Measurements from ENCODE around the gene LRP6. TPM values are rescaled to one million over a fixed set of nuclear protein-coding genes. Genes with fewer than 3 reads are reported as not detected.

Gene LRP6
- total RNA-seq, 2 donors from 2014 or later, result 26.2 to 37.9 TPM

DNA sequence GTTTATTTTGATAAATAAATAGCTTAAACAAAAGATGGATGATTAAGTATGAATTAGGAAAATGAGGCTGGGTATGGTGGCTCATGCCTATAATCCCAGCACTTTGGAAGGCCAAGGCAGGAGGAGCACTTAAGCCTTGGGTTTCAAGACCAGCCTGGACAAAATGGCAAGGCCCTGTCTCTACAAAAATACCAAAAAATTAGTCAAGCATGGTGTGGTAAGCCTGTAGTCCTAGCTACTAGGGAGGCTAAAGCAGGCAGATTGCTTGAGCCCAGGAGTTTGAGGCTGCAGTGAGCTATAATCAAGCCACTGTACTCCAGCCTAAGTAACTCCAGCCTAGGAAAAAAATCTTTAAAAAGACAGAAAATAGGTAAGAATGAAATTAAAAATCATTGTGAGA is 100.1 kb downstream of the LRP6 start:
- no peak overlapping the region for H3K27ac ChIP-seq
- H3K36me3 ChIP-seq, result no peaks in the 10 kb centered on the region
- TF ChIP-seq CTCF (IDR thresholded peaks at IDR 0.05), result no peak
- no peaks in the 10 kb centered on the region for H3K27me3 ChIP-seq
- no peaks in the 10 kb centered on the region for H3K9me3 ChIP-seq
- intact Hi-C loops (cut with DNase I), result no loop called here
- H3K4me3 ChIP-seq, result no peak overlapping the region
- H3K4me1 ChIP-seq, result no peaks in the 10 kb centered on the region
- DNase-seq, result no peak
- no peak overlapping the region for H3K9ac ChIP-seq (ENCODE audit: low read depth in 2 of 2, low read length in 2 of 2)

DNA sequence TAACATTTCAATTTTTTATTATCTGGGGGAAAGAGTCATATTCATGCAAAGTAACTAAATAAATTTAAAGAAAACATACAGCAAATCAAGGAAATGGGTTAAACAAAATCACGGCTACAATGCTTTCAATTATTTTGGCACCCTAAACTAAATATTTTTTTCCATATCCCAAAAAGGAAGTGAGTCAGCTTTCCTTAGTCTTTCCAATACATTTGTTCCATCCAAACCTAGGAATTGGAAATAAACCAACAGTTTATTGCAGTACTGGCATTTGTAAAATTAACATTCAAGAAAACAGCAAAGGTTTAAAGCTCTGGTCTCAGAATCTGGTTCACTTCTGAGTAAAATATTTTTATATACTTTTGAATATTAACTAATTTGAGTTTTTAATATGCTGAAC is 106.9 kb downstream of the LRP6 start:
- Histone ChIP-seq H3K4me1 (no peaks in the 10 kb centered on the region), H3K9me3 (no peaks in the 10 kb centered on the region), H3K9ac (ENCODE audit: low read depth in 2 of 2, low read length in 2 of 2) (no peak overlapping the region), H3K27ac (no peak overlapping the region), H3K36me3 (no peaks in the 10 kb centered on the region), H3K4me3 (no peak overlapping the region), H3K27me3 (no peaks in the 10 kb centered on the region)
- TF ChIP-seq CTCF (IDR thresholded peaks at IDR 0.05), result no peak
- no peak for DNase-seq
- intact Hi-C loops (cut with DNase I), result no loop called here

DNA sequence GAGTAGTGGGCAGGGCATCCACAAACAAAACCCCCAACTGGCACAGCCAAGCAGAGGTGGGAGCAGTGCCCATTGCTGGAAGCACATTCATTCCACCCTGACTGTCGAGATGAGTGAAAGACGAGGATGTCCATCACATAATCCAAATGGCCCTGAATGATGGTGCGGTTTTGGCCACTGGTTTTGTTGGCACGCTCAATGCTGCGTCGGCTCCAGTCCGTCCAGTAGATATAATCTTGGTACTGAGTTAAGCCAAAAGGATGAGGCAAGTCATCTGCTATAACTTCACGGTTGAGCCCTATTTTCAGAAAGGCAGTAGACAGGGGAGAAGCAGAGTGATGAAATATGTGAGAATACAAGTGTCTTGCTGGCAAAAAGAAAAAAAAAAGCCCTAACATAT is 108.0 kb downstream of the LRP6 start:
- intact Hi-C loops (cut with DNase I), result no loop called here
- Histone ChIP-seq H3K4me3 (no peak overlapping the region), H3K9me3 (no peaks in the 10 kb centered on the region), H3K9ac (ENCODE audit: low read depth in 2 of 2, low read length in 2 of 2) (no peak overlapping the region), H3K4me1 (no peaks in the 10 kb centered on the region), H3K27ac (no peak overlapping the region), H3K27me3 (no peaks in the 10 kb centered on the region), H3K36me3 (no peaks in the 10 kb centered on the region)
- DNase-seq, result no peak
- no peak for TF ChIP-seq CTCF (IDR thresholded peaks at IDR 0.05)

DNA sequence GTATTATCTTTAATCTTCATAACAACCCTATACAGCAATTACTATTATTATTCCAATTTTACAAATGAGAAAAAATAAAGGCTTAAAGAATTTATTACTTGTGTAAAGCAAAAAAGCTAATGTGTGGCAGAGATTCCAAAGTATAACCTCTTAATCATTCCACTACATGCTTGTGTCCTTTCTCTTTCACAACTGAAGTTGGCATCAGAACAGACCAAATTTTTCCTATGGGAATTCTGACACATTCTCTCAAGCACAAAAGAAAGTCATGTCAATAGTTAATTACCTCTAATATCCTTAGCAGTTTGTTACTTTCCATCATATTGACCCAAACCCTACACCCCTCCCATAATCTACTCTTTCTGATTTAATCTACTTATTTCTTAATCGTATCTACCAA is 109.4 kb downstream of the LRP6 start:
- Histone ChIP-seq H3K27ac (no peak overlapping the region), H3K27me3 (no peaks in the 10 kb centered on the region), H3K36me3 (no peaks in the 10 kb centered on the region), H3K4me1 (no peaks in the 10 kb centered on the region), H3K4me3 (no peak overlapping the region), H3K9me3 (no peaks in the 10 kb centered on the region), H3K9ac (ENCODE audit: low read depth in 2 of 2, low read length in 2 of 2) (no peak overlapping the region)
- no peak for TF ChIP-seq CTCF (IDR thresholded peaks at IDR 0.05)
- intact Hi-C loops (cut with DNase I), result no loop called here
- no peak for DNase-seq

DNA sequence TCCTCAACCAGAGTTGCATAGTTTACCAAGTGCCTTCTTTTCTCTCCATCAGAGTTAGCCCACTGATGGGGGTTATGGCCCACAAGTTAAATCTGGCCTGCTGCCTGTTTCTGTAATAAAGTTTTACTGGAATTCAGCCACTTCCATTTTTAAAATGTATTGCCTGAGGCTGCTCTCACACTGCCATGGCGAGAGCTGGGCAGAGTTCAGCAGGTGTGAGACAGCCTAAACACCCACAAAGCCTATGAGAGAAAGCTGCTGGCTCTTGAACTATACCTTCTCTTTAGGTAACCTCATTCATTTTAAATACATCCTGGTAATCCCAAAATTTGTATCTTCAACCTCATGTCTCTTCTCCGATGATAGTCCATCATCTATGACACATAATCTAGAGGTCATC is 110.0 kb downstream of the LRP6 start:
- TF ChIP-seq CTCF (IDR thresholded peaks at IDR 0.05), result no peak
- H3K4me1 ChIP-seq, result no peaks in the 10 kb centered on the region
- H3K27me3 ChIP-seq, result no peaks in the 10 kb centered on the region
- H3K36me3 ChIP-seq, result no peaks in the 10 kb centered on the region
- H3K4me3 ChIP-seq, result no peak overlapping the region
- H3K9ac ChIP-seq (ENCODE audit: low read depth in 2 of 2, low read length in 2 of 2), result no peak overlapping the region
- no peak for DNase-seq
- H3K27ac ChIP-seq, result no peak overlapping the region
- intact Hi-C loops (cut with DNase I), result no loop called here
- H3K9me3 ChIP-seq, result no peaks in the 10 kb centered on the region

GRCh38 chr12:12156116-12156515 is 110.7 kb downstream of the LRP6 start:
- no peak for TF ChIP-seq CTCF (IDR thresholded peaks at IDR 0.05)
- Histone ChIP-seq H3K9me3 (no peaks in the 10 kb centered on the region), H3K36me3 (no peaks in the 10 kb centered on the region), H3K4me3 (no peak overlapping the region), H3K9ac (ENCODE audit: low read depth in 2 of 2, low read length in 2 of 2) (no peak overlapping the region), H3K4me1 (no peaks in the 10 kb centered on the region), H3K27me3 (no peaks in the 10 kb centered on the region), H3K27ac (no peak overlapping the region)
- intact Hi-C loops (cut with DNase I), result no loop called here
- no peak for DNase-seq

Data from colonic mucosa (tissue), 4 donors.